WTC11 (cell line): ENCODE measurements around the gene ZNF445. TPM values are rescaled to one million over a fixed set of nuclear protein-coding genes. Genes with fewer than 3 reads are reported as not detected.

ENCODE experiments used
- ATAC-seq: fragments of 200-7000 bp; cut with Tn5 transposase; 2 replicates; pipeline ENCODE4 v1.10.0; 2021; ENCODE audit warnings: mild to moderate bottlenecking, moderate library complexity
- CTCF ChIA-PET: fragments of 300-600 bp; sonication (Branson Sonifier 250); formaldehyde crosslinking; loops from one replicate; lab custom pipeline; 2021; ENCODE audit warnings: antibody characterized with exemption; lab: Charles Lee
- POLR2A ChIA-PET: fragments of 350-600 bp; sonication (Branson Sonifier 250); formaldehyde crosslinking; loops from one replicate; lab custom pipeline; 2021; ENCODE audit warnings: antibody characterized with exemption; lab: Charles Lee
- DNase-seq: peaks from one replicate; pipeline ENCODE4 v3.0.0; 2021; ENCODE audit warnings: low spot score
- H3K27ac Mint-ChIP-seq: 2 replicates; pipeline ENCODE4 v1.8.0; 2021; ENCODE audit warnings: mixed read lengths
- H3K27me3 Mint-ChIP-seq: 2 replicates; pipeline ENCODE4 v1.8.0; 2021; ENCODE audit warnings: low read depth, mild to moderate bottlenecking, moderate library complexity, mixed read lengths
- H3K36me3 Mint-ChIP-seq: 2 replicates; pipeline ENCODE4 v1.8.0; 2021; ENCODE audit warnings: mixed read lengths
- H3K4me1 Mint-ChIP-seq: 2 replicates; pipeline ENCODE4 v1.8.0; 2022; ENCODE audit warnings: mixed read lengths
- H3K4me3 Mint-ChIP-seq: 2 replicates; pipeline ENCODE4 v1.8.0; 2021; ENCODE audit warnings: mild to moderate bottlenecking, moderate library complexity, mixed read lengths
- H3K9me3 Mint-ChIP-seq: 2 replicates; pipeline ENCODE4 v1.8.0; 2021; ENCODE audit warnings: mixed read lengths
- EMX1 ChIP-seq: fragments of 250-450 bp; sonication (Bioruptor Pico); IDR thresholded peaks from 2 replicates; pipeline ENCODE4 v1.8.0; 2021; ENCODE audit warnings: mild to moderate bottlenecking
- FOXK1 ChIP-seq: sonication (generic); formaldehyde crosslinking; IDR thresholded peaks from 2 replicates; pipeline ENCODE4 v1.8.0; 2022; ENCODE audit warnings: mild to moderate bottlenecking, moderate library complexity, missing genetic modification reagents
- GTF2I ChIP-seq: fragments of 250-450 bp; sonication (Bioruptor Pico); conservative IDR thresholded peaks from 2 replicates; pipeline ENCODE4 v1.4.0; 2021; ENCODE audit warnings: mild to moderate bottlenecking
- JUN ChIP-seq: sonication (generic); formaldehyde crosslinking; IDR thresholded peaks from 2 replicates; pipeline ENCODE4 v1.8.0; 2023; ENCODE audit warnings: mild to moderate bottlenecking, missing genetic modification reagents
- OVOL2 ChIP-seq: fragments of 250-450 bp; sonication (Bioruptor Pico); IDR thresholded peaks from 2 replicates; pipeline ENCODE4 v1.9.0; 2021; ENCODE audit warnings: mild to moderate bottlenecking, borderline replicate concordance
- ZNF317 ChIP-seq: sonication (generic); formaldehyde crosslinking; IDR thresholded peaks from 2 replicates; pipeline ENCODE4 v1.8.1; 2023; ENCODE audit warnings: low read depth, mild to moderate bottlenecking, moderate library complexity, missing genetic modification reagents, borderline replicate concordance
- ZNF423 ChIP-seq: fragments of 250-450 bp; sonication (Bioruptor Pico); IDR thresholded peaks from 2 replicates; pipeline ENCODE4 v2.1.2; 2022; ENCODE audit warnings: mild to moderate bottlenecking, moderate library complexity
- ZNF671 ChIP-seq: fragments of 250-450 bp; sonication (Bioruptor Pico); IDR thresholded peaks from 2 replicates; pipeline ENCODE4 v1.8.0; 2021; ENCODE audit warnings: mild to moderate bottlenecking
- total RNA-seq: library from RNA; stranded (reverse); gene quantifications from 3 replicates; pipeline ENCODE4 v1.2.3, GENCODE V29; 2021
- TF ChIP-seq, protein P1 (sequence below): sonication (generic); formaldehyde crosslinking; IDR thresholded peaks from 2 replicates; pipeline ENCODE4 v1.8.1; 2022; ENCODE audit warnings: low read depth, missing genetic modification reagents, borderline replicate concordance
- TF ChIP-seq, protein P2 (sequence below): fragments of 250-450 bp; sonication (Bioruptor Pico); IDR thresholded peaks from 2 replicates; pipeline ENCODE4 v1.9.0; 2021; ENCODE audit warnings: mild to moderate bottlenecking, borderline replicate concordance
- TF ChIP-seq, protein P3 (sequence below): sonication (generic); formaldehyde crosslinking; IDR thresholded peaks from 2 replicates; pipeline ENCODE4 v1.8.1; 2022; ENCODE audit warnings: mild to moderate bottlenecking, moderate library complexity, missing genetic modification reagents
- TF ChIP-seq, protein P4 (sequence below): sonication (generic); formaldehyde crosslinking; IDR thresholded peaks from 2 replicates; pipeline ENCODE4 v1.8.1; 2023; ENCODE audit warnings: mild to moderate bottlenecking, missing genetic modification reagents, moderate library complexity
- TF ChIP-seq, protein P5 (sequence below): sonication (generic); formaldehyde crosslinking; IDR thresholded peaks from 2 replicates; pipeline ENCODE4 v1.8.0; 2023; ENCODE audit warnings: missing genetic modification reagents
- TF ChIP-seq, protein P6 (sequence below): fragments of 250-450 bp; sonication (Bioruptor Pico); conservative IDR thresholded peaks from 2 replicates; pipeline ENCODE4 v1.9.0; 2021; ENCODE audit warnings: mild to moderate bottlenecking

The ZNF445 gene
- total RNA-seq, 1 experiment from 2014 or later = 20.3 TPM

DNA sequence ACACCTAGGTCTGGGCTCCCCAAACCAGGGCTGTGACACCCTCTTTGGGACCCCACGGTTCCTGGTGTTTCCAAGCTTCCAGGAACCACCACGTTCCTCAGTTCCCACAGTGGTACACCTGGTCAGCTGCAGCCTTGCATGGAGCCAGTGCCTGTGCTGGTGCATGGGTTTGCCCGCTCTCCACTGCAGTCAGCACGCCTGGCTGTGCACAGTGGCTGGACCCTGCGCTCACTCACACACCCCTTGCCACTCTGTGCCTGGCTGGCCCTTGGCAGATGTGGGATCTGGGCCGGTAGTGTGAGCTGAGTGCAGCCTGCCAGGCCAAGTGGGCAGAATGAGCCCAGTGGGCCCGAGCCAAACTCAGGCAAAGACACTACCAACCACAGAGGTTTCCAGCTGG lies 90.1 kb downstream of the ZNF445 start:
- Mint-ChIP-seq H3K27ac (no peak overlapping the region), H3K4me1 (no peaks in the 10 kb centered on the region), H3K27me3 (peaks cover 2% of the 10 kb centered on the region; the same call in 1 of the 2 replicates)
- CTCF ChIA-PET = no interaction called here
- TF ChIP-seq, protein P1, sequence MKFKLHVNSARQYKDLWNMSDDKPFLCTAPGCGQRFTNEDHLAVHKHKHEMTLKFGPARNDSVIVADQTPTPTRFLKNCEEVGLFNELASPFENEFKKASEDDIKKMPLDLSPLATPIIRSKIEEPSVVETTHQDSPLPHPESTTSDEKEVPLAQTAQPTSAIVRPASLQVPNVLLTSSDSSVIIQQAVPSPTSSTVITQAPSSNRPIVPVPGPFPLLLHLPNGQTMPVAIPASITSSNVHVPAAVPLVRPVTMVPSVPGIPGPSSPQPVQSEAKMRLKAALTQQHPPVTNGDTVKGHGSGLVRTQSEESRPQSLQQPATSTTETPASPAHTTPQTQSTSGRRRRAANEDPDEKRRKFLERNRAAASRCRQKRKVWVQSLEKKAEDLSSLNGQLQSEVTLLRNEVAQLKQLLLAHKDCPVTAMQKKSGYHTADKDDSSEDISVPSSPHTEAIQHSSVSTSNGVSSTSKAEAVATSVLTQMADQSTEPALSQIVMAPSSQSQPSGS (CRISPR knock-in tag) = no peak
- TF ChIP-seq ZNF317 (CRISPR knock-in tag) = no peak
- TF ChIP-seq ZNF671 (CRISPR knock-in tag) = no peak
- no peak for TF ChIP-seq GTF2I (CRISPR knock-in tag)
- TF ChIP-seq, protein P2, sequence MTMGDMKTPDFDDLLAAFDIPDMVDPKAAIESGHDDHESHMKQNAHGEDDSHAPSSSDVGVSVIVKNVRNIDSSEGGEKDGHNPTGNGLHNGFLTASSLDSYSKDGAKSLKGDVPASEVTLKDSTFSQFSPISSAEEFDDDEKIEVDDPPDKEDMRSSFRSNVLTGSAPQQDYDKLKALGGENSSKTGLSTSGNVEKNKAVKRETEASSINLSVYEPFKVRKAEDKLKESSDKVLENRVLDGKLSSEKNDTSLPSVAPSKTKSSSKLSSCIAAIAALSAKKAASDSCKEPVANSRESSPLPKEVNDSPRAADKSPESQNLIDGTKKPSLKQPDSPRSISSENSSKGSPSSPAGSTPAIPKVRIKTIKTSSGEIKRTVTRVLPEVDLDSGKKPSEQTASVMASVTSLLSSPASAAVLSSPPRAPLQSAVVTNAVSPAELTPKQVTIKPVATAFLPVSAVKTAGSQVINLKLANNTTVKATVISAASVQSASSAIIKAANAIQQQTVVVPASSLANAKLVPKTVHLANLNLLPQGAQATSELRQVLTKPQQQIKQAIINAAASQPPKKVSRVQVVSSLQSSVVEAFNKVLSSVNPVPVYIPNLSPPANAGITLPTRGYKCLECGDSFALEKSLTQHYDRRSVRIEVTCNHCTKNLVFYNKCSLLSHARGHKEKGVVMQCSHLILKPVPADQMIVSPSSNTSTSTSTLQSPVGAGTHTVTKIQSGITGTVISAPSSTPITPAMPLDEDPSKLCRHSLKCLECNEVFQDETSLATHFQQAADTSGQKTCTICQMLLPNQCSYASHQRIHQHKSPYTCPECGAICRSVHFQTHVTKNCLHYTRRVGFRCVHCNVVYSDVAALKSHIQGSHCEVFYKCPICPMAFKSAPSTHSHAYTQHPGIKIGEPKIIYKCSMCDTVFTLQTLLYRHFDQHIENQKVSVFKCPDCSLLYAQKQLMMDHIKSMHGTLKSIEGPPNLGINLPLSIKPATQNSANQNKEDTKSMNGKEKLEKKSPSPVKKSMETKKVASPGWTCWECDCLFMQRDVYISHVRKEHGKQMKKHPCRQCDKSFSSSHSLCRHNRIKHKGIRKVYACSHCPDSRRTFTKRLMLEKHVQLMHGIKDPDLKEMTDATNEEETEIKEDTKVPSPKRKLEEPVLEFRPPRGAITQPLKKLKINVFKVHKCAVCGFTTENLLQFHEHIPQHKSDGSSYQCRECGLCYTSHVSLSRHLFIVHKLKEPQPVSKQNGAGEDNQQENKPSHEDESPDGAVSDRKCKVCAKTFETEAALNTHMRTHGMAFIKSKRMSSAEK (CRISPR knock-in tag) = no peak
- TF ChIP-seq, protein P3, sequence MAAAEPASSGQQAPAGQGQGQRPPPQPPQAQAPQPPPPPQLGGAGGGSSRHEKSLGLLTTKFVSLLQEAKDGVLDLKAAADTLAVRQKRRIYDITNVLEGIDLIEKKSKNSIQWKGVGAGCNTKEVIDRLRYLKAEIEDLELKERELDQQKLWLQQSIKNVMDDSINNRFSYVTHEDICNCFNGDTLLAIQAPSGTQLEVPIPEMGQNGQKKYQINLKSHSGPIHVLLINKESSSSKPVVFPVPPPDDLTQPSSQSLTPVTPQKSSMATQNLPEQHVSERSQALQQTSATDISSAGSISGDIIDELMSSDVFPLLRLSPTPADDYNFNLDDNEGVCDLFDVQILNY (CRISPR knock-in tag) = no peak
- no peak for TF ChIP-seq EMX1 (CRISPR knock-in tag)
- no peak for TF ChIP-seq OVOL2 (CRISPR knock-in tag)
- no peak for TF ChIP-seq FOXK1
- TF ChIP-seq, protein P4, sequence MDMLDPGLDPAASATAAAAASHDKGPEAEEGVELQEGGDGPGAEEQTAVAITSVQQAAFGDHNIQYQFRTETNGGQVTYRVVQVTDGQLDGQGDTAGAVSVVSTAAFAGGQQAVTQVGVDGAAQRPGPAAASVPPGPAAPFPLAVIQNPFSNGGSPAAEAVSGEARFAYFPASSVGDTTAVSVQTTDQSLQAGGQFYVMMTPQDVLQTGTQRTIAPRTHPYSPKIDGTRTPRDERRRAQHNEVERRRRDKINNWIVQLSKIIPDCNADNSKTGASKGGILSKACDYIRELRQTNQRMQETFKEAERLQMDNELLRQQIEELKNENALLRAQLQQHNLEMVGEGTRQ (CRISPR knock-in tag) = no peak
- TF ChIP-seq, protein P5, sequence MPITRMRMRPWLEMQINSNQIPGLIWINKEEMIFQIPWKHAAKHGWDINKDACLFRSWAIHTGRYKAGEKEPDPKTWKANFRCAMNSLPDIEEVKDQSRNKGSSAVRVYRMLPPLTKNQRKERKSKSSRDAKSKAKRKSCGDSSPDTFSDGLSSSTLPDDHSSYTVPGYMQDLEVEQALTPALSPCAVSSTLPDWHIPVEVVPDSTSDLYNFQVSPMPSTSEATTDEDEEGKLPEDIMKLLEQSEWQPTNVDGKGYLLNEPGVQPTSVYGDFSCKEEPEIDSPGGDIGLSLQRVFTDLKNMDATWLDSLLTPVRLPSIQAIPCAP = no peak
- TF ChIP-seq, protein P6, sequence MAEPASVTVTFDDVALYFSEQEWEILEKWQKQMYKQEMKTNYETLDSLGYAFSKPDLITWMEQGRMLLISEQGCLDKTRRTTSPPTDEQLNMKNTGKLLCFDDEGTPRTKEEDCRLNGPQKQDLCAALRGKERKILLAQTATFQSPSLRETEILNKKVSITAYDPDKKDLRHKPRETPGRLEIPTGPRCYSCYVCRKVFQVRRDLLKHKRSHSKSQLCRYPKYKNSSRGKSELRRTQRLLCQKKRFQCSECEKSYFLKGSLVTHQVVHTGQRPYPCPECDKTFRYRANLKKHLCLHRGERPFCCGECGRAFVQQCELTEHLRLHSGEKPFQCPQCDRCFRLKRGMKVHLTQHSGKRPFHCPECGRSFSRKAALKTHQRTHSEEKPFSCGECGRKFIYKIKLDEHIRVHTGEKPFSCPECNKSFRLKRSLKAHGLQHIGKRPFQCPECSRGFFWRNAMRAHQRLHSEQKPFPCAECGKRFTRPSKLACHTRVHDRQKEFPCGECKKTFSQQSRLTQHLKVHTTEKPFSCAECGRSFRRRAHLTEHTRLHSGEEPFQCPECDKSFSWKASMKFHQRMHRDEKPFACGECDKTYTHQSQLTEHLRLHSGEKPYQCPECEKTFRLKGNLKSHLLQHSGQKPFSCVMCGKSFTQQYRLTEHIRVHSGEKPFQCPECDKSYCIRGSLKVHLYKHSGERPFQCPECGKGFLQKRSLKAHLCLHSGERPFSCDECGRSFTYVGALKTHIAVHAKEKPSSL = no peak
- no peak for TF ChIP-seq ZNF423 (CRISPR knock-in tag)
- no peak for TF ChIP-seq JUN (CRISPR knock-in tag)
- TF ChIP-seq, all 79 proteins: peak for 0
- POLR2A ChIA-PET = no interaction called here
- Mint-ChIP-seq H3K9me3 (peaks cover 38% of the 10 kb centered on the region), H3K4me3 (no peak overlapping the region), H3K36me3 (peaks cover 5% of the 10 kb centered on the region)
- ATAC-seq = no peak
- no peak for DNase-seq

Other genes with a start within 250 kb of the ZNF445 start
- gene TOPAZ1, start 235.8 kb downstream of the ZNF445 start, total RNA-seq = not detected in 3 replicates
- 14.8 to 18.9 TPM (median 16.6 TPM) in 3 replicates for gene TCAIM, start 138.9 kb downstream of the ZNF445 start, total RNA-seq
- gene ZKSCAN7, start 77.5 kb upstream of the ZNF445 start, total RNA-seq = 8.3 to 9.4 TPM (median 8.9 TPM) in 3 replicates
- 7.8 to 11.0 TPM (median 9.0 TPM) in 3 replicates for gene ZNF660, start 107.3 kb upstream of the ZNF445 start, total RNA-seq
- gene ZNF197, start 147.4 kb upstream of the ZNF445 start, total RNA-seq = 16.4 to 19.8 TPM (median 16.4 TPM) in 3 replicates
- gene ZNF35, start 171.1 kb upstream of the ZNF445 start, total RNA-seq = 11.1 to 17.2 TPM (median 13.9 TPM) in 3 replicates
- 2.6 to 3.6 TPM (median 3.4 TPM) in 3 replicates for gene ZNF502, start 235.0 kb upstream of the ZNF445 start, total RNA-seq